Endodermal cell (in vitro differentiated cells): ENCODE data around the gene STK32B. TPM values are rescaled to one million over a fixed set of nuclear protein-coding genes. Genes with fewer than 3 reads are reported as not detected.

ENCODE experiments used
- DNase-seq: peaks from one replicate; pipeline ENCODE4 v3.0.0-alpha.2; 2017
- H3K27ac ChIP-seq: 2 replicates; pipeline ENCODE4 v1.5.1; 2013; ENCODE audit warnings: mild to moderate bottlenecking, low read depth, low read length, moderate library complexity
- H3K27me3 ChIP-seq: 2 replicates; pipeline ENCODE4 v1.6.1; 2013; ENCODE audit warnings: mild to moderate bottlenecking, low read length, moderate library complexity; ENCODE audit not compliant: insufficient read depth, control insufficient read depth, poor library complexity, severe bottlenecking
- H3K36me3 ChIP-seq: 2 replicates; pipeline ENCODE4 v1.7.0; 2013; ENCODE audit warnings: mild to moderate bottlenecking, low read length, moderate library complexity; ENCODE audit not compliant: control insufficient read depth, insufficient read depth
- H3K4me1 ChIP-seq: one replicate; pipeline ENCODE4 v1.7.0; 2013; ENCODE audit warnings: low read length; ENCODE audit not compliant: control insufficient read depth, insufficient read depth
- H3K4me3 ChIP-seq: 2 replicates; pipeline ENCODE4 v1.5.1; 2013; ENCODE audit warnings: mild to moderate bottlenecking, low read length, moderate library complexity
- H3K9ac ChIP-seq: 2 replicates; pipeline ENCODE4 v1.6.1; 2013; ENCODE audit warnings: mild to moderate bottlenecking, low read length, moderate library complexity; ENCODE audit not compliant: poor library complexity, severe bottlenecking; ENCODE audit errors: extremely low read depth
- H3K9me3 ChIP-seq: 2 replicates; pipeline ENCODE4 v1.6.1; 2013; ENCODE audit warnings: mild to moderate bottlenecking, low read length, moderate library complexity; ENCODE audit not compliant: control insufficient read depth
- H3K27ac Mint-ChIP-seq: 2 replicates; pipeline ENCODE4 v1.8.0; 2020; ENCODE audit warnings: mixed read lengths
- H3K27me3 Mint-ChIP-seq: 2 replicates; pipeline ENCODE4 v1.8.0; 2021; ENCODE audit warnings: mild to moderate bottlenecking, mixed read lengths; ENCODE audit not compliant: insufficient read depth
- H3K36me3 Mint-ChIP-seq: 2 replicates; pipeline ENCODE4 v1.8.0; 2020; ENCODE audit warnings: low read depth, mixed read lengths
- H3K4me1 Mint-ChIP-seq: 2 replicates; pipeline ENCODE4 v1.8.0; 2020; ENCODE audit warnings: mixed read lengths
- H3K4me3 Mint-ChIP-seq: 2 replicates; pipeline ENCODE4 v1.8.0; 2020; ENCODE audit warnings: mild to moderate bottlenecking, moderate library complexity, mixed read lengths
- H3K9me3 Mint-ChIP-seq: 2 replicates; pipeline ENCODE4 v1.8.0; 2020; ENCODE audit warnings: mild to moderate bottlenecking, mixed read lengths
- WGBS, 2 experiments: methylation state at CpG; one replicate each; pipeline versions ENCODE4 v1.1.5 to v1.1.7; 2013; ENCODE audit warnings: missing lambda C conversion rate in 2 of 2, mixed read lengths in 1 of 2; ENCODE audit not compliant: insufficient coverage in 1 of 2, insufficient read length in 1 of 2; 5-methylcytosine and 5-hydroxymethylcytosine counted together
- total RNA-seq, 2 donors: library from RNA; stranded (reverse); fragmentation: NEBNext Ultra II Directional in 1 of 2; extraction: Animal tissue kit (Norgen Biotek cat#: 25700) in 1 of 2; gene quantifications; 2 replicates in 1 of 2; 3 replicates in 1 of 2; pipeline ENCODE4 v1.2.1, GENCODE V29; 2021
- TF ChIP-seq, protein P1 (sequence below): fragments of 200-600 bp; sonication (generic); conservative IDR thresholded peaks from 2 replicates; pipeline ENCODE4 v1.5.0; 2021; ENCODE audit warnings: antibody characterized with exemption, mild to moderate bottlenecking

STK32B gene
- total RNA-seq, 2 donors from 2014 or later: 1.4 to 1.5 TPM

DNA sequence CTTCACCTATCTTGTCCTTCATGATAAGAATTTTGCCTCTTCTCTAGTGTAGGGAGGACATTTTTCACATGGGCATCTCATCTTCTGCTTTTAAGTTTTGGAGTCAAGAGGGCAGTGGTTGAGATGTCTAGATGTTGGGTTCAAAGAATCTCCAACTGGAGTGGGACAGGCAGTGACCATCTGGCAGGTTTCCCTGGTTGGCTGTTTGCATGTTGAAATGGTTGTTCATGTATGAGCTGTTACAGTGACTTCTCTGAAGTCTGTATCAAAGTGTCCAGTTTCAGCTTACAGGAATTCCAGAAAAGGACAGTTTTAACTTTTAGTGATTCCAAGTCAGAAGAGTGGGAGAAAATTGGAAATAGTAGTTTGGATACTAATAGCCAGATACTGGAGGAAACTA lies 464.4 kb downstream of the STK32B start:
- Histone ChIP-seq H3K9me3 (no peaks in the 10 kb centered on the region), H3K4me1 (no peaks in the 10 kb centered on the region), H3K36me3 (no peaks in the 10 kb centered on the region), H3K27ac (no peak overlapping the region), H3K27me3 (no peaks in the 10 kb centered on the region), H3K9ac (no peak overlapping the region), H3K4me3 (no peak overlapping the region)
- Mint-ChIP-seq H3K36me3 (peaks cover 26% of the 10 kb centered on the region), H3K4me3 (no peak overlapping the region), H3K4me1 (no peaks in the 10 kb centered on the region), H3K9me3 (peaks cover 63% of the 10 kb centered on the region), H3K27me3 (no peaks in the 10 kb centered on the region), H3K27ac (no peak overlapping the region)
- TF ChIP-seq, protein P1, sequence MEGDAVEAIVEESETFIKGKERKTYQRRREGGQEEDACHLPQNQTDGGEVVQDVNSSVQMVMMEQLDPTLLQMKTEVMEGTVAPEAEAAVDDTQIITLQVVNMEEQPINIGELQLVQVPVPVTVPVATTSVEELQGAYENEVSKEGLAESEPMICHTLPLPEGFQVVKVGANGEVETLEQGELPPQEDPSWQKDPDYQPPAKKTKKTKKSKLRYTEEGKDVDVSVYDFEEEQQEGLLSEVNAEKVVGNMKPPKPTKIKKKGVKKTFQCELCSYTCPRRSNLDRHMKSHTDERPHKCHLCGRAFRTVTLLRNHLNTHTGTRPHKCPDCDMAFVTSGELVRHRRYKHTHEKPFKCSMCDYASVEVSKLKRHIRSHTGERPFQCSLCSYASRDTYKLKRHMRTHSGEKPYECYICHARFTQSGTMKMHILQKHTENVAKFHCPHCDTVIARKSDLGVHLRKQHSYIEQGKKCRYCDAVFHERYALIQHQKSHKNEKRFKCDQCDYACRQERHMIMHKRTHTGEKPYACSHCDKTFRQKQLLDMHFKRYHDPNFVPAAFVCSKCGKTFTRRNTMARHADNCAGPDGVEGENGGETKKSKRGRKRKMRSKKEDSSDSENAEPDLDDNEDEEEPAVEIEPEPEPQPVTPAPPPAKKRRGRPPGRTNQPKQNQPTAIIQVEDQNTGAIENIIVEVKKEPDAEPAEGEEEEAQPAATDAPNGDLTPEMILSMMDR: no peak
- no peak for DNase-seq

- Histone ChIP-seq H3K9me3 (no peaks in the 10 kb centered on the region), H3K27ac (no peak overlapping the region), H3K27me3 (no peaks in the 10 kb centered on the region), H3K36me3 (no peaks in the 10 kb centered on the region), H3K4me3 (no peak overlapping the region), H3K9ac (no peak overlapping the region), H3K4me1 (no peaks in the 10 kb centered on the region)
- H3K9me3 Mint-ChIP-seq: peaks cover 62% of the 10 kb centered on the region
- TF ChIP-seq, protein P1: no peak
- no peaks in the 10 kb centered on the region for H3K27me3 Mint-ChIP-seq
- no peaks in the 10 kb centered on the region for H3K4me1 Mint-ChIP-seq
- H3K36me3 Mint-ChIP-seq: peaks cover 21% of the 10 kb centered on the region
- H3K4me3 Mint-ChIP-seq: no peak overlapping the region
- DNase-seq: no peak
- H3K27ac Mint-ChIP-seq: no peak overlapping the region
- 91 to 100% methylated on average over 2 to 4 of the region's 4 CpGs for WGBS, 2 experiments
Measured at GRCh38 chr4:5517372-5517771, 466.1 kb downstream of the STK32B start.

GRCh38 chr4:5524446-5525299 lies 473.4 kb downstream of the STK32B start:
- Mint-ChIP-seq H3K27me3 (no peaks in the 10 kb centered on the region), H3K9me3 (peaks cover 16% of the 10 kb centered on the region), H3K4me1 (no peaks in the 10 kb centered on the region), H3K36me3 (peaks cover 10% of the 10 kb centered on the region), H3K27ac (no peak overlapping the region), H3K4me3 (no peak overlapping the region)
- TF ChIP-seq, protein P1: no peak
- Histone ChIP-seq H3K27ac (peak overlapping the region; percentile 51), H3K4me1 (no peaks in the 10 kb centered on the region), H3K9ac (no peak overlapping the region), H3K4me3 (no peak overlapping the region), H3K9me3 (no peaks in the 10 kb centered on the region), H3K36me3 (no peaks in the 10 kb centered on the region), H3K27me3 (no peaks in the 10 kb centered on the region)
- WGBS, 2 experiments: 90 to 92% methylated on average over 5 of the region's 5 CpGs
- no peak for DNase-seq
